CD4-positive, alpha-beta T cell treated with Interleukin-17A for 1 hour (primary cell): ENCODE measurements around the gene ZNF593.

ENCODE experiments used
- DNase-seq: peaks from one replicate; pipeline ENCODE4 v3.0.0-alpha.2; 2020

ZNF593 gene

DNA sequence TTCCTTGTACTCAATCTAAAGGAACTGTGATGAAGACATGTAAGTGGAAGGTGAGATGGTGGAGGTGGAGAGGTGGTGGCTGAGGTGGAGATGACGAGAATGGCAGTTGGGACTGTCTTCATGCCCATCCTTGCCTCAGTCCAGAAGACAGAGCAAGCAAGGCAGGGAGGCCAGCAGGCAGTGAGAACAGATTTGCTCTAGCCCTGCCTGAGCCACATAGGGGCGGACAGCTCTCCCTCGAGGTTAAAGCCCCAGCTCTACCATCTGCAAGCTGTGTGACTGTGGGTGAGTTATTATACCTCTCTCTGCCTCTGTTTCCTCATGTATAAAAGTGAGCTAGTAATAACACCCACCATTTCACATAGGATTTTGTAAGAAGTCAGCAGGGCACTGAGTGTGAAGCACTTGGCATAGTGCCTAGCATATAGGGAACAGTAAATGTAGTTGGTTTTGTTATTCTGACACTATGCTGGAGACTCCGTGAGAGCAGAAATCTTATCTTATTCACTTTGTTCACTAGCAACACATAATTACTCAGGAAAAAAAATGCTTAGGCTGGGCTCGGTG lies 15.7 kb upstream of the ZNF593 start:
- DNase-seq, result no peak

DNA sequence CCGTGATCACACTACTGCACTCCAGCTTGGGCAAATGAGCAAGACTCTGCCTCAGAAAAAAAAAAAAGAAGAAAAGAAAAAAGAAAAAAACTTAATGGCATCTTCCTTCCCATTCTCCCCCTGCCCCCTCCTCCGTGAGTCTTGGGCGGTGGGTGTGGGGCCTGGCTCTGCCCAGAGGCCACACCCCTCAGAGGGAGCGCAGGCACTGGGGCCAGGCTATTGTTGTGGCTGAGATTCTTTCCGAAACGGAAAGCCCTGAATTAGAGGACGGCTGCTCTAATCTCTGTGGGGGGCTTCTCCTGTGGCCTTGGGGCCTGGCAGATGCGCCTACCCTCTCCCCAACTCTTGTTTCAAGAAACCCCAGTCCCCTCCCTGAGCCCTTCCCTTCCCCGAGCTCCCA lies 15.0 kb upstream of the ZNF593 start:
- no peak for DNase-seq

DNA sequence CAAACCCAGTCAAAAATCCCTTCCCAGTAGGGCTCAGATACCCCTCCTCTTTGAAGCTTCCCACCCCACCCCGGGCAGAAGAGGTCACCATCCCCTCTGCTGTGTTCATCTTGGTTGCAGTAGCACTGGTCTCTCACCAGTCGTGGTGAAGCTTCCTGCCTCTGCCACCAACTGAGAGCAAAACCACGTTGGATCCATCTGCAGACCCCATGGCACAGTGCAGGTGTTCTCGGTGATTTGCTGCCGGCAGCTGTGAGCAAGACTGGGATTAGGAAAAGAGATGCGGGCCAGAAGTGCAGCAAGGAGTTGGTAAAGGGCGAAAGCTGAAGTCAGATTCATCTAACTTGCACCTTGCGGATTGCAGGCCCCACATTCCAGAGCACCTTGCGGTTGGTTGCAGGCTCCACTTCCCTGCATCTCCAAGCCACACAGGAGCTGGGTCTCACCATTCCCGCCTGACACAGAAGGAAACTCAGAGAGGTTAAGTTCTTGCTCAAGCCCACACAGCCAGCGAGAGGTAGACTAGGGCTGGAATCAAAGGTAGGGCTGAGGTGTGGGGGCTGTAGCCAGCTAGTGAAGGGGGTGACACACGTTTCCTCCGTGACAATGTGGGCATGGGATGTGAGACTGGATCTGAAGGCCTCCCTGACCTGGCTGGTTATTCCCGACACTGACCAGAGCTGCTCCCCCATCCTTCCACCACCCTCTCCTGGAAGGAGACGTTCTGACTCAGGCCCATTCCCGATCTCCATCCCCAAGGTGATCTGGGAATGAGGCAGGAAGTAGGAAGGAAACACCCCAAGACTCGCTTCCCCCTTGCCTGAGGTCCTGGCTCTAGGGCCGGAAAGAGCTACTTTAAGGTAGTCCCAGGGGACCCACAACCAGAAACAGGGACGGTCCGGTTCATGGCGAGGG lies 14.1 kb upstream of the ZNF593 start:
- DNase-seq, result no peak

DNA sequence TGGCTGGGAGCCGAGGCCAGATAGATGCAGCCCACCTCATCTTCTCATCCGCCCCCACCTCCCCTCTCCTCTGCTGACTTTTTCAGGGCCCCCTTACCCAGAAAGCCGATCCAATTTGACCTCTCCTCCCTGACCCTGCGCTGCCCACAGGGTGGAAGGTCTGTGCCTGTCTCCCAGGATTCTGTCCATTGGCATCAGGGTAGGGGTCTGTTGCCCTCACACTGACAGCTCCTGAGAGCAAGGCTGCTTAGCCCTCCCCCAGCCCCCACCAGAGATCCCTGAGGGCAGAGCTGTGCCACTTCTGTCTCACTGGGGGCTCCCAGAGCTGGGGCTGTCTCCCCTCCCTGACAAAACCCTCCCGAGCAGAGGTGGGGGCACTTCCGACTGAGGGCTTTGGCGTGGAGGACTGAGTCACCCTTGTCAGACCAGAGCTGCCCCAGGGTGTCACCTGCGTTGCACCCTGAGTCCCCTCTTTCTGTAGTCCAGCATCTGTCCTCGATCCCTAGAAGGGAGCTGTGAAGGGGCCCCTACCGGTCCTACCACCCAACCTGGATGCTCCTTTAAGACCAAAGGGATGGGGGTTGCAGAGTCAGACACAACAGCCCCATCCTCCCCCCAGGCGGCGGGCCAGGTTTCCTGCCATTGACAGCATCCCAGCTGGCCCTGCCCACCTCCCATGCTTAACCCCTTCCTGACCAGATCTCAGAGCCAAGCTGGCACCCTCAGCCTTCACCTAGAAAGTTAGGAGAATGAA lies 13.2 kb upstream of the ZNF593 start:
- DNase-seq, result no peak

DNA sequence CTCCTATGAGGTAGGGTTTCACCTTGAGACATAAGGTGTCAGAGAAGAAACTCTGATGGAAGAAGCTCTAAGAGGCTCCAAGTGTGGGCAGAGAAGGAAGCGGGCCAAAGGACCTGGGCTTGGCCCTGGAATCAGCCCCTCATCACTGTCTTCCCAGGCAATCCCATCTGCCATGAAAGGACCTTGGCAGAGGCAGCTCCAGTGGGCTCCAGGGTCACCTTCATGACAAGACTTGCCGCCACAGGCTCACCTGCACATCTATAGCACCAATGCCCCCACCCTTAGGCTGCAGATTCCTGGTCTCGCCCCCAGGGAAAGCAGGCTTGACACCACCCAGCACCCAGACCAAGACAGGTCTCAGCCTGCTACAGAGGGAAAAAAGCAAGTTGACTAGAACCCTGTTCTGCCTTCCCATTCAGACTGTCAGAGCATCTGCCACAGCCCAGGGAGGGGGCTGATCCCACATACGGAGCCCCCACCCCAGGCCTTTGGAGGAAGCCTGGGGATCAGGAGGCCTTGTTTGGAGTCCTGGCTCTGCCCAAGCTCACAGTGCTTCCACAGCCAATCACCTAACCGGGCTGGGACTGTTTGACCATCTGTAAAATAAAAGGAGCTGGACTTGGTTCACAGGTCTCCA lies 11.3 kb upstream of the ZNF593 start:
- DNase-seq, result no peak

DNA sequence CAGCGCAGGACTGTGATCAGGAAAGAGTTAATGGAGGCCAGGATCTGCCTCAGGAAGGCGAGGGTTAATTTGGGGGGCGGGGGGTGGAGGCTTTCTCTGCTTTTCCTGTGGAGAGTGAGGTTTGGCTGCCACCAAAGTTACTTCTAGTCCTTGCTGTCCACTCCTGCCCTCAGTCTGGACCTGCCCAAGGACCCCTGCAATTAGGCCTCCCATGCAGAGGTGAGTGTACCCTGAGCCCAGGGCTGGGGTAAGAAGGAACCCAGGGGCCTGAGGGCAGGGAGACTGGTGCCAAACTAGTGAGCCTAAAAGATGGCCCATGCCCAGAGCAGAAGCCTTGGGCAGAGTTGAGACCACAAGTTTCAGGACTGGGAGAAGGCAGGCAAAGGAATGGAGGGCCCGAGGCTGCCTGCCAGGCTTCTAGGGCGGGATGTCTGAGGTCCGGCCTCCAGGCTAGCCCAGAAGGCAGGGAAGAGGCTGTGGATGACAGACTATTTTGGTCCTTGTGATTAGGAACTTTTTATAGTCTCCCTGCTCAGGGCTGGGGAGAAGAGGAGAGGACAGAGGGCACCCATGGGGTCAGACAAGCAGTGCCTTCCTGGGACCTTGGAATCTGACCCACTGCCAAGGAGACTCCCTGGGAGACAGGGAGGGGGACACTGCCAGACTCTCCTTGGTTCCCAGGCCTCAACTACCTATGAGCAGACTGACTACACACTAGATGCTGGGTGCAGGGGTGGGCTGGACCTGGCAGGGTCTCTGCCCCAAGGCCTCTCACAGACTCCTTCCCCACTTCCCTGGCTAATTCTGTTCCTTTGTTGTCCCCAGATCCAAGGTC lies 10.6 kb upstream of the ZNF593 start, which contains the start of gene FAM110D:
Gene FAM110D, plus strand, starts transcription at position 172 of the 835 bp plus-strand sequence. CDS start 2,213 bp downstream, outside the sequence.
- no peak for DNase-seq

DNA sequence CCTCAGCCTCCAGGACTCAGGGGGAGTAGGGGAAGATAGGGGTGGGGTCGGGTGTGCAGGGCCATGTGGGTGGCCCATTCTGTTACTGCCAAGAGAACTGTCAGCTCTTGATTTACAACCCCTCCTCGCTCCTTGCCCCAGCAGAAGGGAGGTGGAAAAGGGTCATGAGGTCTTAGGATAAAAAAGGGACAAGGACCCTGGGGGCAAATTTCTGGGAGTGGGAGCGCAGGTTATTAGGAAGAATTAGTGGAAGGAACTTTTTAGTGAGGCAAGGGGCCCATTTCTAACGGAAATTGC lies 10.0 kb upstream of the ZNF593 start:
- DNase-seq, result no peak

DNA sequence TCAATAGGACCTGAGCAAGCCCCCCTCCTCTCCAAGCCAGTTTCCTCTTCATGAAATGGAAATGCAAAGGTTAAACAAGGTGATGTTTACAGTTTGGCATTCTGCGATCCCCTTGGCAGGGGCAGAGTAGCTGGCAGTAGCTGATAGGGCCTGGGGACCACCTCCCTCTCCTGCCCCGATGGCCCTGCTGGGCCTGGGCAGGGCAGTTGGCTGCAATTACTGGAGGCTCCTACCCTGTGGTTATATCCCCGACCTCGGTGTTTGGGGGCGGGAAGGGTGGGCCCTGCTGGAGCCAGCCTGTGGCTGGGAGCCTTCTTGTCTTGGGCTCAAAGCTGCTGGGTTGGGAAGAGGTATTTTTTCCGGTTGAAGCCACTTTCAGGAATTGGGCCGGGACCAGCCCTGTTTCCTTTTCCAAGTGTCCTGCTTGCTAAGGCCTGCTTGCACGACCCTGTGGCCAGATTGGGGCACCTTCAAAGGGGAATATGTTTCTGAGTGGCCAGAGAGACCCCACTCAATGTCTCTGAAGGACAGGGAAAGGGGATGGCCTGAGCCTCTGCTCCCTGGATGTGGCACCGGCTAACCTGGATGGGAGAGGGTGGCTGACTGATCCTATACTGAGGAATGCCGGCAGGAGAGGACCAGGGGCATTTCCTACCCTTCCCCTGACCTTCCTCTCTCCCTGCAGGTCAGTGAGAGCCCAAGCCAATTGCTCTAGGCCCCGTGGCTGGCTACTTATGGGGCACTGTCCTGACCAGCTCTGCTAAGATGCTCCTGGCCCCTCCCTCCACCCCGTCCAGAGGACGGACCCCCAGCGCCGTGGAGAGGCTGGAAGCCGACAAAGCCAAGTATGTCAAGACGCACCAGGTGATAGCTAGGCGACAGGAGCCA lies 8.9 kb upstream of the ZNF593 start:
- DNase-seq, result no peak

DNA sequence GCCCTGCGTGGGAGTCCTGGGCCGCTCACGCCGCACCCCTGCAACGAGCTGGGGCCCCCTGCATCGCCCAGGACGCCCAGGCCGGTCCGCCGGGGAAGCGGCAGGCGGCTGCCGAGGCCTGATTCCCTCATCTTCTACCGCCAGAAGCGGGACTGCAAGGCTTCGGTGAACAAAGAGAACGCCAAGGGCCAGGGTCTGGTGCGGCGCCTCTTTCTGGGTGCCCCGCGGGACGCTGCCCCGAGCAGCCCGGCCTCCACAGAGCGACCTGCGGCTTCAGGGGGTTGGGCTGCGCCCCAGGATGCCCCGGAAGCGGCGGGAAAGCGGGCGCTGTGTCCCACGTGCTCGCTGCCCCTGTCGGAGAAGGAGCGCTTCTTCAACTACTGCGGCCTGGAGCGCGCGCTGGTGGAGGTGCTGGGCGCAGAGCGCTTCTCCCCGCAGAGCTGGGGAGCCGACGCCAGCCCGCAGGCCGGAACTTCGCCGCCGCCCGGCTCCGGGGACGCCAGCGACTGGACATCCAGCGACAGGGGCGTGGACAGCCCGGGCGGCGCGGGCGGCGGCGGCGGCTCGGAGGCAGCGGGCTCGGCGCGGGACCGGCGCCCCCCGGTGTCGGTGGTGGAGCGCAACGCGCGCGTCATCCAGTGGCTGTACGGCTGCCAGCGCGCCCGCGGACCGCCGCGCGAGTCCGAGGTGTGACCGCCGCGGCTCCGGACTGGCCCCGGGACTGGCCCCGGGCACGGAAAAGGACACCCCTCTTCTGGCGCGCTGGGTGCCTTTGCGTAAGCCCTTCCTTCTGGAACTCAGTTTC lies 8.1 kb upstream of the ZNF593 start:
- DNase-seq, result peak; percentile 25

DNA sequence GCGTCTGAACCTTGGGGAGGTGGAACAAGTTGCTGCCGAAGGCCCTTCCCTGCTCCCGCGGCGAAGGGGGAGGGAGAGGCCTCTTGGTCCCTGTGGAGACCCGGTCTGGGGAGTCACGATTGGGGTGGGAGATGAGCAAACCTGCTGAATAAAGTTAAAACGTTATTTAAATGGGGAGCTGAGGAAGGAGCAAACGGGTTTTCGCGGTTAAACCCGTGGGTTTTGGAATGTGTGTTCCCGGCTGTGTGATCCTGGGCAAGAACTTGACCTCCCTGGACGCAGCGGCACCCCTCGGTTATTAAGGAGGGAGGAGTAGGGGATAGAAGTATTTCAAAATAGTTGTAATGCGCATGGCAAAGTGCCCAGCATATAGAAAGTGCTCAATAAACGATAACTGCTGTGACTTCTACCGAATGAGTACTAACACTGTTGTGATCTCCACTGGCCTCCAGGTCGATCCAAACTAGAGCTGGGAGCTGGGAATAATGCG lies 7.4 kb upstream of the ZNF593 start:
- no peak for DNase-seq

DNA sequence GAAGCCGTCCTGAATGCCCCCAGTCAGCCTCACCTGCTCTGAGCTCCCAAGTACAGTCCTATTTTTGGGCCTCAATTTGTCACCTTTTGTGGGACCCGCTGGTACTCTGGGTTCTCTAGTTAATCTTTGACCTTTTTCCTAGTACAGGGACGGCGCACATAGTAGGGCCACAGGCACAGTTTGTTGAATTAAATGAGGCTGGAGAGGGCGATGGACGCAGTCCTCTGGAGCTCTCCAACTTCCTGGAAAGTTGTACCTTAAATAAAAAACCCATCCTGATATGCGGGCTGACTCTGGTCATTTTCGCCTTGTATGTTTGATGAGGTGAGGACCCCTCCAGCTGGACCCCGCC lies 6.0 kb upstream of the ZNF593 start:
- no peak for DNase-seq

DNA sequence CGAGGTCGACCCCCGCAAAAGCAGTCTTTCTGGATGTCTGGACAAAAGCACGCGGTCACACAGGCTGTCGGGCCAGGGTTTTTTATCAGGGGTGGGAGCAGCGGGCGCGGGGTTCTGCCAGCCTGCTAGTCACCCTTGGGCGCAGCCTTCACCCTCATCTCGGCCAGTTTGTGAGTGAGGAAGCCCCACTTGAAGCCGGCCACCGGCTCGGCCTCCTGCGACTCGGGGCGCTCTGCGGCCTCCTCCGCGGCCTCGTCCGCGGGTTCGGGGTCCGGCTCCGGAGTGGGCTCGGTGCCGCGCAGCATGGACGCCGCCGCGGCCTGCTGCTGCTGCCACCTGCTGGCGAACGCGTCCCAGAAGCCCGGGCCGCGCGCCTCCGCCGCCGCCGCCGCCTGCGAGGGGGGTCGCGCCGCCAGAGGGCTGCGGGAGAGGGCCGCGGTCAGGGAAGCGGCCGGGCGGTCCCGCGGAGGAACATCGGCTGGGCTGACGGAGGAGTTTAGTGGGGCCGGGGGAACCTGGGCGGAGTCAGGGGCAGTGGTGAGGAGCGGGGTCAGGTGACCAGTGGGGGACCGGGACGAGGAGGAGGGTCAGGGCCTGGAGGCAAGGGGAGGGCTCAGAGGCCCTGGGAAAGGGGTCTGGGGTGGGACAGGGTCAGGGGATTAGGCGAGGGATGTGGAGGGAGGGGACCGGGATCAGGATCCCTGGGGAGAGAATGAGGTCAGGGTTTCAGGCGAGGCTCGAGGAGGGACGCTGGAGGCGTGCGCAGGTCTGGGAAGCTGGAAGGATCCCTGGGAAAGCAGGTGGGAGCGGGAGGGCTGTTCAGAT lies 5.5 kb upstream of the ZNF593 start:
- DNase-seq, result peak; percentile 50

DNA sequence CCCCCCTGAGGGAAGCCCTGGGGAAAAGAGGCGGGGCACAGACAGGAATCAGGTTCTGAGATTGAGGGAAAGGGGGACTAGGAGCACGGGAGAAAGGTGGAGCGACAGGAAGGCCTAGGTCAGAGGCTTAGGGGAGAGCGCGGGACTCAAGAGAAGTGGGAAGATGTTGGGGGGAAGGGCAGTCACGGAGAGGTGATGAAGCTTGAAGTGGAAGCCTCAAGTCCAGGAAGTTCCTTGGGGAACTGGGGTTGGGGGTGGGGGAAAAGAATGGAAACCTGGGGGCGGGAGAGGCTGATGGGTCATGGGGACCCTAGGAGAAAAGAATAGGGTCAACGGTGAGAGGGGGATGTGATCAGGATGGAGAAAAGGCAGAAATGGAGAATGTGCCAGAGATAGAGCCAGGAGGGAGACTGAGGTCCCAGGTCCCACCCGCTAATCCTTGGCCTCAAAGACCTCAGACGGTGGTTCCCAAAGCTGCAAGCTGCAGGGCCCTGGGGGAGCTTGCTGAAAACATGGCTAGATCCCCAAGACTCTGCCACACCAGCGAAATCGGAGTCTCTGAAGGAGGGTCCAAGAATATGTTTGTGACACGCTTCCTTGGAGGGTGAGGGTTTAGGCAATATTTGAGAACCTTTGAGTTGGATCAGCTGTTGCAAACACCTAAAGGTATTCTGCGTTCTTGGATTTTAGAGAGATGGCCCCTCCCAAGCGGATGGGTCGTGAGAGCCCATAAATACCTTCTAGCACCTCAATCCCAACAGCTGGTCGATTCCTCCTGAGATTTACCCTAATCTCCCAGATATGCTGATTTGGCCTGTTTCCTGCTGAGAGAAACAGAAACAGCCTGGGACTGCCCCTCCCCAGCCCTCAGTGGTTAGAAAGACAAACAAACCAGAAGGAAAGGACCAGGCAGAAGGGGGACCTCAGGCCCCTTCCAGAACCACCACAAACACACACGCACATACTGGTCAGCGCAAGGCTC lies 4.6 kb upstream of the ZNF593 start:
- DNase-seq, result no peak

DNA sequence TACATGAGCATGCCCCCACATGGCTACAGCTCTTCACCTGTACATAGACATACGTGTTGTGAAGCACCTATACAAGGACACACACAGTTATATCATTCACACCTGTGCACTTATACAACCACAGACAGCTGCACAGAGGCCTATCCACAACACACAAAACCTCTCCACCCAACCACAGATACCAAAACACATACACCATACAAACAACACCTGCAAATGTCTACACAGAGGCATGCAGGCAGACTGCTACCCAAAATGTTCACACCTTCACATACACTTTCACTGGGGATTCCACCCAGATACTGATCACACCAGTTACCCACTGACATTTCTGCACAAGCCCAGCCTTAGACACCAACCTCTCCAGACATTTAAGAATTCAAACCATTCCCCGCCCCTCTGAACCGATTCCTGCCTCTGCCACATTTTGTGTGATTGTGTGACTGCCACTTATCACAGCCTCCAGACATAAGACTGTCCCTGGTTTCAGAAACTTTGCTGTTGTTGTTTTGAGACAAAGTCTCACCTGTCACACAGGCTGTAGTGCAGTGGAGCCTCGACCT lies 2.9 kb upstream of the ZNF593 start:
- DNase-seq, result no peak

DNA sequence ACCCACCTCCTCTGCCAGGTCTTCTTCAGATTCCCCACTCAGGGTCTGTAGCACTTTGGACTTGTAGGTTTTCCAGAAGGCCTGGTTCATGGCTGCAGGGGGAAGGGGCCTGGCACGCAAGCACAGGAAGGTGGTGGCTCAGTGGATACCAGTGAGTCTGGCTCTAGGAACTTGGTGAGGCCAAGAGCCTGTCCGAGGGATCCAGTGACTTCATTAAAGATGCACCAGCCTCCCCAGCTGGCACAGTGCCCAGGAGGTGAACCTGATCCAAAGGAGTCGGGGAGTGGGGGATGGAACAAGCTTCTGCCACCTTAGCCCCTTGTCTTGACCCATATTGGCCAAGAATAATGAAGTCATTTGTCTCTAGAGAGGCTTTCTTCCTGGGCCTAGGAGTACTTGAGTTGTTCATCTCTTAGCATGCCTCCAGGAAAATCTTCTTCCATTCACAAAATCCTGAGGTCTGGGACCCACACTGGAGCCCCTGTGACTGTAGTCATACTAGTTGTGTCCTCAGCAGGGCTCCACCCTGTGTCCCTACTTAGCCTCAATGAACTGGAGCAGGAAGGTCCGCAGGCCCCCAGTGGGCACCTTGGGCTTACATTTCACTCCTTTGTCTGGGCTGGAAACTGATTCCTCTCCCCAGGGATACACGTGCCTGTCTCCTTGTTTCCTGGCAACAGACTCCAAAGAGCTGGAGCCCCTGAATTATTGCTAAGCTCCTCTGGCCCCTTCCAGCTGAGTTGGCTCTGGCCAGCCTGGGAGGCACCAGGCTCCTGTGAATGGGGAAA lies 1.1 kb upstream of the ZNF593 start, which contains the start of gene C1orf232:
Gene C1orf232, minus strand, starts transcription at position 554 of the 788 bp plus-strand sequence. Its CDS starts 464 bp downstream, at position 90.
- DNase-seq, result no peak

DNA sequence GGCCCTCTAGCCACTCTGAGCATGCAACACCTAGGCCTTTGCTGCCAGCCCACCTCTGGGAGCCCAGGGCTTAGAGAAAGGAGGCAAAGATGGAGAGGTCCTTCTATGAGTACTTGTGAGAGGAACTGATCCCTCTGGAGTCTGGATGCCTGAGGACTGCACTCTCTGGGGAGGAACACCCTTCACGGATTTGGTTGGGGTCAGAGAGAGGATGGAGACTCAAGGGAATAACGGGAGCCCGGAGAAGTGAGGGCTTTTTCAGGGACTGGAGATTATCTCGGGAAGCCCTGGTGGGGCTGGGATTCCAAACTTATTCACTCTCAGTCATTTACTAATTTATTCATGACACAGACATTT lies 532 bp upstream of the ZNF593 start:
- DNase-seq, result no peak

DNA sequence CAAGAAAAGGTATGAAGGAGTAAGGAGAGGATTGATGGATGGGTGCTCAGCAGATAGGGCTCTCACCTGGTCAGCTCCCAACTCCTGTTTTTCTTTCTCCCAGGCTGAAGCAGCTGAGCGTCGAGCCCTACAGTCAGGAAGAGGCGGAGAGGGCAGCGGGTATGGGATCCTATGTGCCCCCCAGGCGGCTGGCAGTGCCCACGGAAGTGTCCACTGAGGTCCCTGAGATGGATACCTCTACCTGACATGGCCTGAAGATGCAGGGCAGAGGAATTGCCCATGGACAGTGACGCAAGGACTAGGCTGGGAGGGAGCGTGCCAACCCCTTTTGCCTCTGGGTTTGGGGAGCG lies 739 bp downstream of the ZNF593 start:
- DNase-seq, result no peak
